GM15510 (cell line): Measurements from ENCODE around the gene HEG1.

ENCODE experiments used
- POLR2A ChIP-seq: IDR thresholded peaks from 3 replicates; pipeline ENCODE4 v1.6.1; 2011; ENCODE audit warnings: borderline replicate concordance; ENCODE audit not compliant: insufficient read length; ENCODE audit errors: extremely low read depth

Gene HEG1

GRCh38 chr3:125045965-125046364 lies 9.8 kb downstream of the HEG1 start:
- TF ChIP-seq POLR2A, result no peak

DNA sequence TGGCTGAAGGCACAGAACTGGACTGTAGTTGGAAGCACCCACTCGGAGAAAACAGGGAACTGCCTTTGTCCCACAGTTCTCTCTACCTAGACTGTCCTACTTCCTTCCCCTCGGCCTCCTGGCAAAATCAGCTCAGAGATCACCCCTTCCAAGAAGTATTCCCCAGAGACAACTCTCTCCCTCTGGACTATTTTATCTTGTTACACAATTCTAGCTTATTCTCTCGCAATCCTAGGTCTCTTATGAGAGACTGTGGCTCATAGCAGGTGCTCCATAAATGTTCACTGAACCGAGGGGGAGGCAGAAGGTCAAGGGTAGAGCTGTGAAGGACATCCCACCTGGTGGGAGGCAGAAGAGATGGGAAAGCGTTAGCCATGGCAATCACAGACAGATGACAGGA lies 10.6 kb downstream of the HEG1 start:
- no peak for TF ChIP-seq POLR2A

GRCh38 chr3:125043599-125044151 lies 12.1 kb downstream of the HEG1 start:
- no peak for TF ChIP-seq POLR2A

DNA sequence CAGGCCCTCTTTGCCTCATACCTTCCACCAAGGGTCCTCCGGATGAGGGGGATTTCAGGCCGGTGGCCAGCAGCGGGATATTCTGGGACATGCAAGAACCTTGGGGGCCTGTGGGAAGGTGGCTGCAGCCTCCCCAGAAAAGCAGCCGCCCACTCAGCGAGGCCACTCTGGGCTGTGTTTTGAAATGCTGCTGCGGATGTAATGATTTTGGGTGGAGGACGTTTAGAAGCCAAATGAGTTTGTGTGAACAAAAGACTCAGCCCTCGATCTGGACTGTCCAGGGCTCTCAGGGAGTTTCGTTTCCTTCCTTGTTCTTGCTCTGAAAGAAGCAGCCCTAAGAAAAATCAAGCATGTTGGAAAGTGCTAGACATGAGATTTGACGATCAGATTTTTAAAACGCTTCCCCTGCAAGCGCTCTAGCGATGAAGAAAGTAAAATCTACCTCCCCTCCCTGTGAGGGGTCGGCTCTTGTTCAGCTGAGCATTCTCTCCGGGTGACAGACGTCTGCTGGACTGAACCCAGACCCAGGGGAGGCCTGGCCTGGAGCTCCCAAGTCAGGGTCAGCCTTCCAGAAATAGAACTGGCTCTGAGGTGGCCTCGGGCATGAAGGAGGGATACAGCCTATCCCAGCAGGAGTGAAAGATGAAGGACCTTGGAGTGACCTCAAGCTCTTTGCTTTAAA lies 12.9 kb downstream of the HEG1 start:
- TF ChIP-seq POLR2A, result no peak

DNA sequence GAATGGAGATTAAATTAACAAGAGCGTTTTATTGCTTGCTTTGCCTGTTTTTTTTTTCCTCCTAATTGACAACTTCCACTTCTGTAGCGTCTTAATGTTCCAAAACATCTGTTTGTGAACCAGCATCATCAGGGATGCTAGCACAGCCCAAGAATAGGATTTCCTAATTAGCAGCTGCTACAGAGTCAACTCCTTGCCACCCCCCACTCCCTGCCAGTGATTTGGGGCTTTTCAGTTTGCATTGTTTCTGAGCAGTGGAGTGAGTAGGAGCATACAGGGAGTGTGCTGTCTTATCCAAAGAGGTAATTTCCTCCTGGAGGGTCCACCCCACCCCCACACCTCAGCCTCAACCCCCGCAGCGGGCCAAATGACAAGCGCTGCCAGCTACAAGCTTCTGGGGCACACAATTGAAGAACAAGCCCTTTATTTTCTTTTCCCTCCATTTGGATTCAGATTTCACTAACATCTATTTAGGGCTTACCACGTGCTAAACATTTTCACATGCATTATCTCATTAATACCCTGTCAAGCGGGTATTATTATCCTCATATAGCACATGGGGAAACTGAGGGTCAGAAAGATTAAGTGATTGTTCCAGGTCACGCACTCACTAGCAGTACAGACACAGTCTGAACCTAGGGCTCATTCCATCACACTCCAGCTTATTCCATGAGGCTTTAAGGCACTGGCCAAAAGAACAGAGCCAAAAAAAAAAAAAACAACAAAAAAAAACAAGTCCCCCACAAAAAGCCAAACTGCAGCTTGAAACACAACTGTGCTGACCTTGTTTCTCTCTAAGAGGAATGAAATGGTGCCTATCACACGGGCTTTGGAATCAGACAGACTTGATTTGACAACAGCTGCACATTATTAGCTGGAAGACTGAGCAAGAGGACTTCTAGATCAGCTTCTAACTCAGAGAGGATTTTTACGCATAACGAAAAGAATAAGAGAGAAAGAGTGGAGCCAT lies 16.4 kb downstream of the HEG1 start:
- TF ChIP-seq POLR2A, result no peak

GRCh38 chr3:125037498-125038150 lies 18.2 kb downstream of the HEG1 start:
- no peak for TF ChIP-seq POLR2A

DNA sequence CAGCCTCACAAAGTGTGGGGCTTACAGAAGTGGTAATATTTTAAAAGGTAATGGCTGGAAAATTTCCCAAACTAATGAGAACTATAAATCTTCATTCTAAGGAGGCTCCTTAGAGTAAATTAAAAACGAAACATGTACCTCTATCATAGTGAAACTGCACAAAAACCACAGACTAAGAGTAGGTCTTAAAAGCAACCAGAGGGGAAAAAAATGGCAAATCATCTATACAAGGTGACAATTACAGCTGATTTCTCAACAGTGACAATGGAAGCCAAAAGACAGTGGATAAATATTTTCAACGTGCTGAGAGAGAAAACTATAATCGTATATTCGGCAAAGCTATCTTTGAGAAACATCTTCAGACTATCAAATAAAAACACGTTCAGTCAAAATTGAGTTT lies 20.6 kb downstream of the HEG1 start:
- TF ChIP-seq POLR2A, result no peak

DNA sequence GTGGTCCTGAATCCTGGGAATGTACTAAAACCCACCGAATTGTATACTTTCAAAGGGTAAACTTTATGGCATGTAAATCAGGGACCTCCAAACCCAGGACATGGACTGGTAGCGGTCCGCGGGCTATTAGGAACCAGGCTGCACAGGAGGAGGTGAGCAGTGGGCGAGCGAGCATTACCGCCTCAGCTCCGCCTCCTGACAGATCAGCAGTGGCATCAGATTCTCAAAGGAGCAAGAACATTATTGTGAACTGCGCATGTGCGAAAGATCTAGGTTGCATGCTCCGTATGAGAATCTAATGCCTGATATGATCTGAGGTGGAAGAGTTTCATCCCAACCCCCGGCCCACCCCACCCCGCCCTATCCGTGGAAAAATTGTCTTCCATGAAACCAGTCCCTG lies 22.2 kb downstream of the HEG1 start:
- no peak for TF ChIP-seq POLR2A

DNA sequence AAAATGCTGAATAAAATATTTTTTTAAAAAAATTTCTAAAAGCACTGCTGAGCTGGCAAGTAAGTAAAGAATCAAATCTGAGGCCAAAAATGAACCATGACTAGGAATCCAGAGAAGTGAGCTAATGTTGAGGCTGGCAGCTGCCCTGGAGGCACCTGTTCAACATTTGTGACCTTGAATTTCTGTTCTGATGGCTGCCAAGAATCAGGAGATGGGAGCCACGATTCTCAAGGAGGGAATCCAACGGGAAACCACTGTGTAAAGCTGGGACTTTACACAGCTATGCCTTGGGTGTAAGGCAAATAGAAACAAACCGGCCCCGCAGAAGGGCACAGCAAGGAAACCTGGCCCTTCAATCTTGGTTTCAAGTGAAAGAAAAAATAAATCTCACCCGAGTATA lies 22.7 kb downstream of the HEG1 start:
- TF ChIP-seq POLR2A, result no peak

GRCh38 chr3:125032683-125033082 lies 23.1 kb downstream of the HEG1 start:
- no peak for TF ChIP-seq POLR2A

GRCh38 chr3:125032100-125032643 lies 23.6 kb downstream of the HEG1 start:
- no peak for TF ChIP-seq POLR2A

DNA sequence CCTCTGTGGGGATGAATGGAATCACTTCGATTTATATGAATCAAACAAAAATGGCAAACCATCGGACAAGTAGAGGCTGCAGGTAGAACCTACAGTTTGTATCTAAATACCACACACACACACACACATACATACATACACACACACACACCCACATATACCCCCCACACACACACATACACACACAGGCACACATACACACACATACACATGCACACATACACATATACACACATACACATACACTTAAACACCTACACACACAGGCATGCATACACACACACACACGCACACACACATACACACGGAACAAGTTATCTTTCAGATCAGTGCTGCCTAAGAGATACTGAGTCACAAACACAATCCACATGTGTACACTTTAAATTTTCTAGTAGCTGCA lies 24.3 kb downstream of the HEG1 start:
- no peak for TF ChIP-seq POLR2A

DNA sequence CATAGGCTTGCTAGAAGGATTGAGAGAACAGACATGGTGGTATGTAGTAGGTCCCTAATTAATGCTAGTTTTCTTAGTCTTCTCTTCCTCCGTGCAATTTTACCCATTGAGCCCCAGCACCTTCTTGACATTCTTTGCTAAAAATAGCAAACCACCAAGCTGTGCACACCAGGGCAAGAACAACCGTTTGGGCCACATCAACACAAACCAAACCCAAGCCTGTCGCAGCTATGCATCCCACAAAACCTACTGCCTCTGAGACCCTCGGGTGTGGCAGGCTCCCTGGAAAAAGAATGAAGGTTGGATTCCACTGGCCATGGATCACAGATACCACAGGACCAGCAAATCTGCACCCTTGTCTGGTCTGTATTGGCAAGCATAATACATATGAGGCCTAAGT lies 27.1 kb downstream of the HEG1 start:
- no peak for TF ChIP-seq POLR2A

DNA sequence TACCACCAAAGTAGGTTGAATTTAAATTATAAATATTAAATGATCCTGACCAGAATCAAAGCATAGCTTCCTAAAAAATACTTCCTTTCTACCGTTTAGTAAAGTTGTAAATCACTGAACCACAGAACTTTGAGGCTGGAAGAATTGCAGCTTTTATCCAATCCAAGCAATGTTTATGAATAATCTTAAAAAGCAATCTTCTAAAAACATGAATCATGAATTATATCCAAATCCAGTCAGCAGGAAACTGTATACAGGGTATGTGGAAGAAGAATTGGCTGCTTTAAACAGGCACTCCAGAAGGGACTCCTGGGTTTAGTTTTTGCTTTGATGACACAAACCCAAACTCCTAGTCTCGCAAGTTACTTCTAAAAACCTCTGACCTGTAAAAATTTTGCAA lies 30.2 kb downstream of the HEG1 start:
- no peak for TF ChIP-seq POLR2A

DNA sequence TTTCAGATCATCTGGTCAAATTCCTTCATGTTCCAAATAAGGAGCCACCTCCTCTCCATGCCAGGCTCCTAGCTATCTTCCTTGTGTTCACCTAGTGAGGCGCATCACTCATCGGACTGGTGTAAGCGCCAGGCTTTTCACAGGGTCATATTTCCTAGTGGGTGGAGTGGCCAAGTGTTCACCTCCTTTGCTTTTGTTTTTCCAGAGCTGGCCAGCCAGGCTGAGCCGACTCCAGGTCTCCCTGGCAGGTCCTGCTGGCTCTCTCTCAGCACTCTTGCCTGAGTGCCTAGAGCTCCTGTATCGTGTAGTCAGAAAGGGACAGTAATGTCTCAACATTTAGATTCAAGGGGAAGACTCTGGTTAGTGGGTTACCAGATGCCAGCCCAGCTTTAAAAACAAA lies 31.0 kb downstream of the HEG1 start:
- TF ChIP-seq POLR2A, result no peak
